Hepatocyte (in vitro differentiated cells): ENCODE data around the gene DMD.

Source experiments
- CTCF ChIP-seq: fragments of 200-600 bp; sonication (generic); IDR thresholded peaks from 2 replicates; pipeline ENCODE4 v1.5.1; 2016; ENCODE audit warnings: antibody characterized with exemption, mild to moderate bottlenecking; ENCODE audit not compliant: poor library complexity
- EZH2 ChIP-seq: fragments of 200-600 bp; sonication (generic); IDR thresholded peaks from 2 replicates; pipeline ENCODE4 v1.6.1; 2016; ENCODE audit warnings: antibody characterized with exemption, mild to moderate bottlenecking, borderline replicate concordance

GRCh38 chrX:32804034-32804433, 407.3 kb downstream of the DMD start:
- TF ChIP-seq EZH2 (no peak), CTCF (no peak)
